Prostate gland (tissue), 2 donors: ENCODE results near the gene LMNTD1.

Experiments used
- CTCF ChIP-seq, 4 experiments: fragments of 200-600 bp in 2 of 4; fragments of 450-650 bp in 2 of 4; sonication (generic) in 2 of 4; IDR thresholded peaks; 1 replicate in 3 of 4; 2 replicates in 1 of 4; pipeline ENCODE4 v1.5.1; 2016 to 2019; ENCODE audit warnings: antibody characterized with exemption in 4 of 4, mild to moderate bottlenecking in 2 of 4, moderate library complexity in 2 of 4
- POLR2A ChIP-seq: fragments of 450-650 bp; IDR thresholded peaks from one replicate; pipeline ENCODE4 v1.6.1; 2016; ENCODE audit warnings: antibody characterized with exemption, mild to moderate bottlenecking
- POLR2AphosphoS5 ChIP-seq: sonication (generic); formaldehyde crosslinking; IDR thresholded peaks from one replicate; pipeline ENCODE4 v1.6.1; 2017; ENCODE audit warnings: antibody characterized with exemption

- TF ChIP-seq CTCF (IDR thresholded peaks at IDR 0.05) = no peak
- no peak for TF ChIP-seq POLR2A
- no peak for TF ChIP-seq POLR2AphosphoS5
These were observed 96.6 kb downstream of the LMNTD1 start for GRCh38 chr12:25456474-25456873.
